Activated naive CD4-positive, alpha-beta T cell treated with anti-CD3 and anti-CD28 coated beads, Interleukin-2, amount 50 U/mL, for 72 hours (primary cell): ENCODE measurements around the gene GALNTL6. TPM values are rescaled to one million over a fixed set of nuclear protein-coding genes. Genes with fewer than 3 reads are reported as not detected.
"Not testable (repeated sequence)": the region's sequence is repeated elsewhere in the genome, so short reads cannot be mapped to it uniquely, and the experiment has no call there.

ENCODE experiments used
- ATAC-seq, 2 donors: fragments of 150-1000 bp; cut with Tn5 transposase; 2 replicates each; pipeline ENCODE4 v1.10.0; 2021; ENCODE audit warnings: mild to moderate bottlenecking in 2 of 2, moderate library complexity in 2 of 2
- DNase-seq, 2 donors: peaks; one replicate each; pipeline ENCODE4 v3.0.0; 2021 to 2022; ENCODE audit warnings: low spot score in 2 of 2
- H3K27ac Mint-ChIP-seq, 2 donors: one replicate each; pipeline ENCODE4 v1.8.0; 2022; ENCODE audit warnings: mild to moderate bottlenecking in 2 of 2, mixed read lengths in 2 of 2
- H3K36me3 Mint-ChIP-seq, 2 donors: one replicate each; pipeline ENCODE4 v1.8.0; 2022; ENCODE audit warnings: mixed read lengths in 2 of 2
- H3K9me3 Mint-ChIP-seq, 2 donors: one replicate each; pipeline ENCODE4 v1.8.0; 2022; ENCODE audit warnings: mixed read lengths in 2 of 2
- total RNA-seq, 2 donors: library from RNA; stranded (reverse); gene quantifications; one replicate each; pipeline ENCODE4 v1.2.3, GENCODE V29; 2022

Gene GALNTL6
- total RNA-seq, 2 donors from 2014 or later: not detected

GRCh38 chr4:172776203-172776861 lies 963.1 kb downstream of the GALNTL6 start:
- no peak for DNase-seq
- ATAC-seq: no peak
- no peaks in the 10 kb centered on the region for H3K36me3 Mint-ChIP-seq

GRCh38 chr4:172777729-172778431 lies 964.7 kb downstream of the GALNTL6 start:
- DNase-seq: no peak
- H3K27ac Mint-ChIP-seq: no peak overlapping the region
- H3K36me3 Mint-ChIP-seq: no peaks in the 10 kb centered on the region
- peaks cover 0 to 10% of the 10 kb centered on the region in 2 donors for H3K9me3 Mint-ChIP-seq
- ATAC-seq: no peak

More at GRCh38 chr4:172776203-172776861, 963.1 kb downstream of the GALNTL6 start:
- H3K27ac Mint-ChIP-seq: no peak overlapping the region
- H3K9me3 Mint-ChIP-seq: peaks cover 3 to 14% of the 10 kb centered on the region in 2 donors

DNA sequence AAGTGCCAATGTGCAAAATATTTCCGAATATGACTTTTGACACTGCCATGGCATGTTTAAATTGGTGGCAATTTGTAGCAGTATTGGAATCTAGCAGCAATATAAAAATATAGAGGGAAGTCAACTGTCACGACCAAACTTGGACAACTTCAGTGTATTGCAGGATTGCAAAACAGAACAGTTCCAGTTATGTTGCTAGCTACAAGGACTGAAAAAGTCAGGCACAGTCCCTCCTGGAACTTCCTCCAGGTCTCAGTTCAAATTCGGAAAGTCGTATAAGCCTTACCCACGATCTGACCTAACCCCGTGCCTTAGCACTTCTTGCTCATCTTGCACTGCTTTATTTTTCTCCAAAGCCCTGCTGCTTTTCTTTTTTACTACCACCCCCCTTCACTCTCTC lies 965.4 kb downstream of the GALNTL6 start:
- ATAC-seq (no peak), DNase-seq (no peak)
- H3K9me3 Mint-ChIP-seq: peaks cover 0 to 10% of the 10 kb centered on the region in 2 donors
- no peaks in the 10 kb centered on the region for H3K36me3 Mint-ChIP-seq
- no peak overlapping the region for H3K27ac Mint-ChIP-seq

DNA sequence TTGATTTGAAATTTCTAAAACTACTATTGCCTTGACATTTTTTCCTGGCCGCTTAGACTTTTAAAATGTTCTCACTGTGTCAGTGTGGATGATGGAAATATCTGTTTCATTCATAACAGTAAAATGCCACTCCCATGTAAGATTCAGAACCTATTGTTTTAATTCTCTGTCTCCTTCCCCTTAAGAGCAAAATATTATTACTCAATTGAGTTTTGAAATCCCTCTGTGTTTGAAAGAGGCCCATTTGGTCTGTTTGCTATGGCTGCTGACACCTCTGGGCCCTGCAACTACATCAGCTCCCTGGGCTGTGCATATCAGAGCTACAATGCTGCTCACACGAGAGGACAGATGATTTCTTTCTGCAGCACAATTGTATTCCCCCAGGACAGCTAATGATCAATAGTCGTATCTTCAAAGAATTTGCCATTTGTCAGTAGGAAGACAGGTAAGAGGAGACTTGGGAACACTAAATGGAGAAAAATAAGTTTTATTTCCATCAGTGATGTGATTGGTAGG lies 967.4 kb downstream of the GALNTL6 start:
- Mint-ChIP-seq H3K36me3 (no peaks in the 10 kb centered on the region), H3K27ac (no peak overlapping the region), H3K9me3 (peaks cover 0 to 10% of the 10 kb centered on the region in 2 donors)
- no peak for DNase-seq
- ATAC-seq: no peak

DNA sequence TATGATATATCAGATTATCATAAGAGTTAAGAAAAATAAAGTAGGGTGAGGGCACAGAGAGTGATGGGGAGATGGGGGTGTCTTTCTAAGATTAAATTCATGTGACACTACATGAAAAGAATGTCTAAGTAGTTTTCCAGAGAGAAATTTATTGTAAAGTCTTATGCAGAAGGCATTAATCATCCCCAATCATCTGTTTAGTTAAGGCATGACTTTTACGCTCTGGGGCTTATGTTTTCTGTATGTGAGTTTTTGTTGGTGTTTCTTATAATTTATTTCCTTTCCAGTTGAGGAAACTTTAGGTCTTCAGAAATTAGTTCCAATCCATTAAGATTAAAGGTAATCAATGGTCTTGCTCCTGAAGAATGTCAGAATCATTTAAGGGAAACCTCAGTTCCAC lies 972.4 kb downstream of the GALNTL6 start:
- Mint-ChIP-seq H3K36me3 (no peaks in the 10 kb centered on the region), H3K27ac (no peak overlapping the region), H3K9me3 (peaks cover 0 to 4% of the 10 kb centered on the region in 2 donors)
- ATAC-seq (no peak), DNase-seq (no peak)

DNA sequence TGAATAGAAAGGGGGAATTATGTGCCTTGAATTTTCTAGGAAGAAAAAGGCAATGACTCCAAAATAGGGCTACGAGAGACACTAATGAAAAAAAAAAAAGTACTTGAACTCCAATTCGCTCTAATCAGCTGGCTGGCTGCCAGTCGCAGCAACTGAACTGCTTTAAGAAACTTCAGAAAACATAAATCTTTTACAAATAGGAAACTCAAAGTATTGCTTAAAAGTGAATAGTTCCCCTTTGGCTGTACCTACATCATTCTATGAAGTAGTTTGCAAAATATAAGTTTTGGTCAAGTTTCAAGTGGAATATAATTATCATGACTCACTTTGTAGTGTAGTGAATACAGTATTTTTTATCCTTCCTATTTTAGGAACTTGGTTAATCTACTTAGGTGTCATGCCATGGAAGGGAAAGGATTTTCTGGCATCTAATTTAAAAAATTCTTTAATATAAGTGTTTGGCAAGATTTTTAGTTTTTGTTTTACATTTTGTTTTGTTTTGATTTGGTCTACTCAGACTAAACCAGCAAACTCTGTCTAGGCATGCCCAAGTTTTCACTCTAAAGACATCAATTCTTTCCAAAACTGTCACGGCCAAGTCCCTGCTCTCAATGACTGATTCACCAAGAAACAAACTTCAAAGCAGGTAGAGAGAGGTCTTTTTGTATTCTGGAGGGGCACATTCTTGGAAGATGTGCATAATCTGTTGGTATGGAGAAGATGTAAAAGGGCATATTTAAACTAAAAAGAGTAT lies 973.0 kb downstream of the GALNTL6 start:
- Mint-ChIP-seq H3K9me3 (no peaks in the 10 kb centered on the region), H3K36me3 (no peaks in the 10 kb centered on the region), H3K27ac (no peak overlapping the region)
- DNase-seq (no peak), ATAC-seq (no peak)

DNA sequence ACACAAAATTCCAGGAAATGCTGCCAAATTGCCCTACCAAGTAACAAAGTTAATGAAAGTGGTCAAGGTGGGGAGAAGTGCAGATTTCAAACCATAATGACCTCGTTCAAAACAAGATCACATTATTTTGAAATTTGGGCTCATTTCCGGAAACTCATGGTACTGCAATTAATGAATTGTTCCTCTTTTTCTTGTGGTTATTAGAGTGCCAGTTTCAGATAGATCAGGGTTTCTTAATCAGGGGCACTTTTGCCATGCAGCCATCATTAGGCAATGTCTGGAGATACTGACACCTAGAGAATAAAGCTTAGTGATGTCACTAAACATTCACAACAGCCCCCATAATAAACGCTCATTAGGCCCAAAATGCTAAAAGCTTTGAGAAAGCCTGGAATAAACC lies 973.9 kb downstream of the GALNTL6 start:
- DNase-seq: no peak
- no peak overlapping the region for H3K27ac Mint-ChIP-seq
- no peak for ATAC-seq
- no peaks in the 10 kb centered on the region for H3K9me3 Mint-ChIP-seq
- H3K36me3 Mint-ChIP-seq: no peaks in the 10 kb centered on the region

DNA sequence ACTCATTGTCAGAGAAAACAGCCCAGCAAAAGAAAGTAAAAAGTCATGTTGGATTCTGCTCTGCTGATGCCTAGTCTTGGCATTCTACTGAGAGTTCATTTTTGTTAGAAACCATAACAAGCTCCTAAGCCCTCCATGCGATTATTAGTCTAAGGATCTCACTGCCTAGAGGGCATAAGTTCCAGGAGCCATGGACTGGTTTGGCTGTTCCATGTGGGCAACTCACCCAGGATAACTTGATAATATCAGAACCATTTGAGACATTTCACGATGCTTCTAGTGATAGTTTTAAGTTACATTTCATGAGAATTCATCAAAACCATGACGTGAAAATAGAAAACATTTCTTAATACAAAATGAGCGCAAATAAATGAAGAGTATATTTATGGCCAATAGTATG lies 978.6 kb downstream of the GALNTL6 start:
- no peaks in the 10 kb centered on the region for H3K36me3 Mint-ChIP-seq
- DNase-seq (no peak), ATAC-seq (no peak)
- H3K27ac Mint-ChIP-seq: no peak overlapping the region
- no peaks in the 10 kb centered on the region for H3K9me3 Mint-ChIP-seq

- DNase-seq: no peak
- Mint-ChIP-seq H3K9me3 (no peaks in the 10 kb centered on the region), H3K36me3 (no peaks in the 10 kb centered on the region), H3K27ac (no peak overlapping the region)
- no peak for ATAC-seq
Measured at GRCh38 chr4:172793565-172794306, 980.5 kb downstream of the GALNTL6 start.

GRCh38 chr4:172794307-172794703 lies 981.1 kb downstream of the GALNTL6 start:
- H3K36me3 Mint-ChIP-seq: no peaks in the 10 kb centered on the region
- DNase-seq: no peak
- no peak overlapping the region for H3K27ac Mint-ChIP-seq
- no peak for ATAC-seq
- H3K9me3 Mint-ChIP-seq: no peaks in the 10 kb centered on the region

GRCh38 chr4:172797281-172797680 lies 984.1 kb downstream of the GALNTL6 start:
- DNase-seq, H3K27ac Mint-ChIP-seq, H3K36me3 Mint-ChIP-seq, H3K9me3 Mint-ChIP-seq, ATAC-seq: not testable (repeated sequence)

DNA sequence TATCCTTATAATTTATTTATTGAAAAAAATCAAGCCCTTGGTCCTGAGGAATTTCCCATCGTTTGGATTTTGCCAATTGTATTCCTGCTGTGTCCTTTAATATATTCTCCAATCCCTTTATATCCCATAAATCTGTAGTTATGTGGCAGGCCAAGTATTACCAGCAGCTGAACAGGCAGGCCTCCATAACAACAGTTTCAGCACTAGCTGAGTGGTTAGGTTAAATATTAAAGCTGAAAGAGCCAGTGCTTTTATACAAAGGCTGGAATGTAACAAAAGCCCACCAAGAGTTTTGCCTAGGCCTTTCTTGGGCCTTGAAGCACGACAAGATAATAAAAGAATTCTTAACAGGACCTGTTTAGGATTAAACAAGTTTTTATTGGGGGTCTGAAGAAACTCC lies 988.8 kb downstream of the GALNTL6 start:
- no peaks in the 10 kb centered on the region for H3K36me3 Mint-ChIP-seq
- no peaks in the 10 kb centered on the region for H3K9me3 Mint-ChIP-seq
- no peak for ATAC-seq
- no peak for DNase-seq
- H3K27ac Mint-ChIP-seq: no peak overlapping the region

- DNase-seq (no peak), ATAC-seq (no peak)
- H3K36me3 Mint-ChIP-seq: no peaks in the 10 kb centered on the region
- H3K27ac Mint-ChIP-seq: no peak overlapping the region
- H3K9me3 Mint-ChIP-seq: no peaks in the 10 kb centered on the region
Measured at GRCh38 chr4:172806841-172807240, 993.6 kb downstream of the GALNTL6 start.

DNA sequence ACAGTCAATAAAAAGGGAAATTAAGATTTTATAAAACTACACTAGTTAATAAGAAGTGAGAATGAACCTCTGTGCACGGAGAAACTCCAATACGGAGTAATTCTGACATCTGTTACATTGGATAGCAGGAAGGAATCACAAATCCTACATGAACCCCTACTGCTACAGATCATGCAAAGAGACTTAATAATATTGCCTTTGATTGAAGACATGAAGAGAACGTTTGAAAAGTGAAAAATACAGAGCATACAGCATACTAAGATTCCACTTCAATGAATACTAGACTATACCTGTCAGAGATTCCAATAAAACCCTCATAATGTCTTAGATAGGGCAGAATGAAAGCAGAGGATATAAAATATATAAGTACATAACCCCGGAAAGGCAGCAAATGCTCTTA lies 995.0 kb downstream of the GALNTL6 start:
- Mint-ChIP-seq H3K27ac (no peak overlapping the region), H3K36me3 (no peaks in the 10 kb centered on the region), H3K9me3 (no peaks in the 10 kb centered on the region)
- DNase-seq (no peak), ATAC-seq (no peak)

GRCh38 chr4:172809319-172809718 lies 996.1 kb downstream of the GALNTL6 start:
- H3K27ac Mint-ChIP-seq: no peak overlapping the region

DNA sequence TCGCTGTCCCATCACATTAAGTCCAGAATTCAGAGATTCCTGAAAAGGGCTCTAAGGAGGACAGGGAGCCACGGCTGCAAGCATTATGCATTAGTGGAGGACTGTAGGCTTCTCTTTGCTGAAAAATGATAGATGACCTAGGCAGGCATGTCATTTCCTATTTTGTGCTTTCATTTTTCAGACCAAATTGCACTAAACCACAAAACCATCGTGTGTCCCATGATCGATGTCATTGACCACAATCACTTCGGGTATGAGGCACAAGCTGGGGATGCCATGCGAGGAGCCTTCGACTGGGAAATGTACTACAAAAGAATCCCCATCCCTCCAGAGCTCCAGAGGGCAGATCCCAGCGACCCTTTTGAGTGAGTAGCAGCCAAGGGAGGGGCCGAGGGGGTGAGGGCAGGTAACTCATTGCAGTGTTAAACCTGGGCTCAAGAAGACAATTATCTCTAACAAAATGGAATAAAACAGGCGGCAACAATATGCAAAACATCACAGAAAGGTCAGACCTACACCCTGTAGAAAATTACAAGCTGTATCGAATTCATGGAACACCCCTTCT lies 1000.2 kb downstream of the GALNTL6 start:
- no peaks in the 10 kb centered on the region for H3K9me3 Mint-ChIP-seq
- DNase-seq: no peak
- no peak for ATAC-seq
- no peak overlapping the region for H3K27ac Mint-ChIP-seq
- no peaks in the 10 kb centered on the region for H3K36me3 Mint-ChIP-seq

More at GRCh38 chr4:172809319-172809718, 996.1 kb downstream of the GALNTL6 start:
- Mint-ChIP-seq H3K36me3 (no peaks in the 10 kb centered on the region), H3K9me3 (no peaks in the 10 kb centered on the region)
- no peak for DNase-seq
- ATAC-seq: no peak
